Keratinocyte (primary cell): Measurements from ENCODE around the gene CDH13. TPM values are rescaled to one million over a fixed set of nuclear protein-coding genes. Genes with fewer than 3 reads are reported as not detected.

Source experiments
- DNase-seq: peaks from one replicate; pipeline ENCODE4 v3.0.0-alpha.2; 2011; ENCODE audit warnings: low read depth, missing footprints, low spot score
- FAIRE-seq: peaks from 2 replicates; lab custom pipeline; 2011; peaks lifted over from hg19 to GRCh38; lab: Jason Lieb, UNC
- H2AFZ ChIP-seq: 2 replicates; pipeline ENCODE4 v1.6.0; 2012; ENCODE audit warnings: low read length, control low read depth, inconsistent platforms; ENCODE audit not compliant: control insufficient read depth
- H3K27ac ChIP-seq: 2 replicates; pipeline ENCODE4 v1.5.1; 2011; ENCODE audit warnings: low read length; ENCODE audit not compliant: control insufficient read depth, insufficient read depth
- H3K27me3 ChIP-seq: 3 replicates; pipeline ENCODE4 v1.6.0; 2011; ENCODE audit warnings: low read length; ENCODE audit not compliant: control insufficient read depth, insufficient read depth; ENCODE audit errors: extremely low read depth
- H3K36me3 ChIP-seq, 2 experiments: 2 replicates in 1 of 2; 3 replicates in 1 of 2; pipeline ENCODE4 v1.5.1; 2011; ENCODE audit warnings: low read length in 2 of 2, mild to moderate bottlenecking in 1 of 2; ENCODE audit not compliant: control insufficient read depth in 2 of 2, insufficient read depth in 2 of 2; ENCODE audit errors: extremely low read depth in 1 of 2
- H3K4me1 ChIP-seq: 3 replicates; pipeline ENCODE4 v1.5.1; 2011; ENCODE audit warnings: low read length; ENCODE audit not compliant: control insufficient read depth, insufficient read depth; ENCODE audit errors: extremely low read depth
- H3K4me2 ChIP-seq: 3 replicates; pipeline ENCODE4 v1.6.0; 2011; ENCODE audit warnings: low read depth, low read length; ENCODE audit not compliant: control insufficient read depth, insufficient read depth; ENCODE audit errors: extremely low read depth
- H3K4me3 ChIP-seq, 3 experiments: fragments of 200-600 bp in 1 of 3; sonication (generic) in 1 of 3; 2 replicates in 2 of 3; 3 replicates in 1 of 3; pipeline ENCODE4 v1.5.1; 2011 to 2016; ENCODE audit warnings: low read length in 3 of 3, mild to moderate bottlenecking in 3 of 3, control low read depth in 2 of 3, inconsistent platforms in 1 of 3, low read depth in 1 of 3, mixed read lengths in 1 of 3, mixed run types in 1 of 3, moderate library complexity in 1 of 3; ENCODE audit not compliant: control insufficient read depth in 2 of 3, insufficient read depth in 2 of 3; ENCODE audit errors: extremely low read depth in 1 of 3
- H3K79me2 ChIP-seq: 2 replicates; pipeline ENCODE4 v1.6.0; 2012; ENCODE audit warnings: low read length; ENCODE audit not compliant: control insufficient read depth, insufficient read depth
- H3K9ac ChIP-seq: 3 replicates; pipeline ENCODE4 v1.6.0; 2011; ENCODE audit warnings: low read length; ENCODE audit not compliant: control insufficient read depth, insufficient read depth; ENCODE audit errors: extremely low read depth
- H3K9me1 ChIP-seq: 3 replicates; pipeline ENCODE4 v1.6.0; 2011; ENCODE audit warnings: low read length; ENCODE audit not compliant: control insufficient read depth, insufficient read depth; ENCODE audit errors: extremely low read depth
- H3K9me3 ChIP-seq: 2 replicates; pipeline ENCODE4 v1.5.1; 2012; ENCODE audit warnings: low read depth, low read length; ENCODE audit not compliant: control insufficient read depth
- H4K20me1 ChIP-seq: 3 replicates; pipeline ENCODE4 v1.6.0; 2011; ENCODE audit warnings: low read length; ENCODE audit not compliant: control insufficient read depth, insufficient read depth; ENCODE audit errors: extremely low read depth
- EZH2 ChIP-seq: IDR thresholded peaks from one replicate; pipeline ENCODE4 v1.6.1; 2012; ENCODE audit warnings: inconsistent platforms, mild to moderate bottlenecking, low read length, moderate library complexity
- dilution Hi-C: fragments of 300-500 bp; cut with MboI; formaldehyde crosslinking; loops from one replicate; pipeline ENCODE4 v1.7.0; 2020; ENCODE audit warnings: low sequenced_read_pairs; ENCODE audit not compliant: extremely low pct_ligation_motif_present
- polyA plus RNA-seq, 5 experiments: library from polyadenylated mRNA; depleted of rRNA in 3 of 5; stranded (reverse) in 3 of 5; stranded (forward) in 1 of 5; unstranded in 1 of 5; fragments of >200 nt; gene quantifications; 1 replicate in 1 of 5; 2 replicates in 3 of 5; 3 replicates in 1 of 5; pipeline versions ENCODE4 v1.2.1 to v1.2.3, GENCODE V29; 2011 to 2012; ENCODE audit warnings: missing spikeins in 2 of 5, low read depth in 1 of 5, low replicate concordance in 1 of 5
- TF ChIP-seq, protein P1 (sequence below), 3 experiments: IDR thresholded peaks in 1 of 3; conservative IDR thresholded peaks in 1 of 3; optimal IDR thresholded peaks in 1 of 3; 2 replicates in 2 of 3; 3 replicates in 1 of 3; pipeline versions ENCODE3 to v1.5.1; 2011; ENCODE audit warnings: low read length in 3 of 3, mild to moderate bottlenecking in 3 of 3, moderate library complexity in 2 of 3, control low read depth in 1 of 3, inconsistent platforms in 1 of 3; ENCODE audit not compliant: insufficient read depth in 2 of 3; ENCODE audit errors: extremely low read depth in 1 of 3

The CDH13 gene
- polyA plus RNA-seq, 1 donor (not counting 4 experiments of a cell fraction or from before 2014, with no cell fraction given): 111 TPM

DNA sequence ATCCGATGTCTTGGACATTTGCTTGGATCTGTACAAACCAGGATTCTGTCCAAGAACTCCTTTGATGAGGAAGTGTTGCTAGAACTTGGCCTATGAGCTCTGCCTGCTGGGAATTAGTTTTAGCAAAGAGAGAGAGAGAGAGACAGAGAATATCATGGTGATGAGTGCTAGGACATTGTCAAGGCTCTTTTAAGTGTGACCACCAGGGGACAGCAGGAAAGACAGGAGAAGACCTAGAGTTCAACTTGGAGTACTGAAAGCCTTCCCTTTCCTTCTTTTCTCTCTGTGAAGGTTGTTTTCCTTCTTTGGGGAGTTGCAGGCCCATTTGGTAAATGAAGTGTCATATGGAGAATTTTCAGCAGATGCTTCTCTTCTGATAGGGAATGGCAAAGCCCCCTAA is 791.8 kb downstream of the CDH13 start:
- no peak overlapping the region for H3K27ac ChIP-seq
- FAIRE-seq: no peak
- H3K79me2 ChIP-seq: no peaks in the 10 kb centered on the region
- H4K20me1 ChIP-seq: no peaks in the 10 kb centered on the region
- H3K27me3 ChIP-seq: no peaks in the 10 kb centered on the region
- no peaks in the 10 kb centered on the region for H3K36me3 ChIP-seq
- no peaks in the 10 kb centered on the region for H3K4me1 ChIP-seq
- no peak for DNase-seq
- H3K9me3 ChIP-seq: no peaks in the 10 kb centered on the region
- no peak overlapping the region for H3K4me3 ChIP-seq
- TF ChIP-seq, protein P1, sequence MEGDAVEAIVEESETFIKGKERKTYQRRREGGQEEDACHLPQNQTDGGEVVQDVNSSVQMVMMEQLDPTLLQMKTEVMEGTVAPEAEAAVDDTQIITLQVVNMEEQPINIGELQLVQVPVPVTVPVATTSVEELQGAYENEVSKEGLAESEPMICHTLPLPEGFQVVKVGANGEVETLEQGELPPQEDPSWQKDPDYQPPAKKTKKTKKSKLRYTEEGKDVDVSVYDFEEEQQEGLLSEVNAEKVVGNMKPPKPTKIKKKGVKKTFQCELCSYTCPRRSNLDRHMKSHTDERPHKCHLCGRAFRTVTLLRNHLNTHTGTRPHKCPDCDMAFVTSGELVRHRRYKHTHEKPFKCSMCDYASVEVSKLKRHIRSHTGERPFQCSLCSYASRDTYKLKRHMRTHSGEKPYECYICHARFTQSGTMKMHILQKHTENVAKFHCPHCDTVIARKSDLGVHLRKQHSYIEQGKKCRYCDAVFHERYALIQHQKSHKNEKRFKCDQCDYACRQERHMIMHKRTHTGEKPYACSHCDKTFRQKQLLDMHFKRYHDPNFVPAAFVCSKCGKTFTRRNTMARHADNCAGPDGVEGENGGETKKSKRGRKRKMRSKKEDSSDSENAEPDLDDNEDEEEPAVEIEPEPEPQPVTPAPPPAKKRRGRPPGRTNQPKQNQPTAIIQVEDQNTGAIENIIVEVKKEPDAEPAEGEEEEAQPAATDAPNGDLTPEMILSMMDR (optimal IDR thresholded peaks at IDR 0.05 in 1 of 3, IDR thresholded peaks at IDR 0.05 in 1 of 3, conservative IDR thresholded peaks at IDR 0.05 in 1 of 3; ENCODE audit: extremely low read depth in 1 of 3, insufficient read depth in 2 of 3, low read length in 3 of 3): peak in 1 of 3 experiments; percentile 5
- TF ChIP-seq EZH2: no peak
- dilution Hi-C loops: no loop called here
- no peak overlapping the region for H3K4me2 ChIP-seq
- H3K9ac ChIP-seq: no peak overlapping the region
- H2AFZ ChIP-seq: no peak overlapping the region
- H3K9me1 ChIP-seq: no peaks in the 10 kb centered on the region

DNA sequence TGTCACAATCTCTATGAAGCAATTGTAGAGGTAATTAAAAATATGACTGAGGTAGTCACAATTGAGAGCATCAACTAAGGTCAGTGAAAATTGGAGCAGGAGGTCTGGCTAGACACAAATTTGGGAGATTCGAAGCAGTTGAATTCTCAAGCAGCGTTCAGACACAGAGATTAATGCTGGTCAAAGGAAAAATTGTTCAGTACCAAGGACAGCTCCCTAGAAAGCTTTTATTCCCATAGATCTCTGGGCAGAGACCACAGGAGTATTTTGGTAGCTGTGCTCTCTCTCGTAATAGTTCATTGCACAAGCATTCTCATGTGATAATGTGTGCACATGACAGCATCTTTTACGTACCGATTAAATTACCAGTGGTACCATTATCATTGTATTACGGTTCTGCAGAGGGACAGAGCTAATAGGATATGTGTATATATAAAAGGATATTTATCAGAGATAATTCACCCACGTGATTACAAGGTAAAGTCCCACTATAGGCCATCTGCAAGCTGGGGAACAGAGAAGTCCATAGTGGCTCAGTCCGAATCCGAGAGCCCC is 793.5 kb downstream of the CDH13 start:
- no peak overlapping the region for H3K9ac ChIP-seq
- H3K36me3 ChIP-seq: no peaks in the 10 kb centered on the region
- TF ChIP-seq EZH2: no peak
- TF ChIP-seq, protein P1 (optimal IDR thresholded peaks at IDR 0.05 in 1 of 3, IDR thresholded peaks at IDR 0.05 in 1 of 3, conservative IDR thresholded peaks at IDR 0.05 in 1 of 3; ENCODE audit: extremely low read depth in 1 of 3, insufficient read depth in 2 of 3, low read length in 3 of 3): no peak
- no peak overlapping the region for H3K4me3 ChIP-seq
- no peaks in the 10 kb centered on the region for H3K4me1 ChIP-seq
- dilution Hi-C loops: no loop called here
- no peaks in the 10 kb centered on the region for H3K79me2 ChIP-seq
- no peaks in the 10 kb centered on the region for H3K9me1 ChIP-seq
- DNase-seq (no peak), FAIRE-seq (no peak)
- H3K27ac ChIP-seq: no peak overlapping the region
- no peaks in the 10 kb centered on the region for H3K9me3 ChIP-seq
- no peaks in the 10 kb centered on the region for H3K27me3 ChIP-seq
- peaks cover 3% of the 10 kb centered on the region for H4K20me1 ChIP-seq
- H2AFZ ChIP-seq: no peak overlapping the region
- no peak overlapping the region for H3K4me2 ChIP-seq
